Activated naive CD8-positive, alpha-beta T cell (primary cell): Measurements from ENCODE around the gene HDGFL1.

ENCODE experiments used
- H3K27ac Mint-ChIP-seq: one replicate; pipeline ENCODE4 v1.8.0; 2021; ENCODE audit warnings: mixed read lengths
- H3K27me3 Mint-ChIP-seq: one replicate; pipeline ENCODE4 v1.8.0; 2021; ENCODE audit warnings: mixed read lengths
- H3K36me3 Mint-ChIP-seq: one replicate; pipeline ENCODE4 v1.8.0; 2021; ENCODE audit warnings: mixed read lengths
- H3K4me1 Mint-ChIP-seq: one replicate; pipeline ENCODE4 v1.8.0; 2021; ENCODE audit warnings: low read depth, mixed read lengths
- H3K4me3 Mint-ChIP-seq: one replicate; pipeline ENCODE4 v1.8.0; 2021; ENCODE audit warnings: mild to moderate bottlenecking, mixed read lengths
- H3K9me3 Mint-ChIP-seq: one replicate; pipeline ENCODE4 v1.8.0; 2021; ENCODE audit warnings: low read depth, mixed read lengths

Gene HDGFL1

DNA sequence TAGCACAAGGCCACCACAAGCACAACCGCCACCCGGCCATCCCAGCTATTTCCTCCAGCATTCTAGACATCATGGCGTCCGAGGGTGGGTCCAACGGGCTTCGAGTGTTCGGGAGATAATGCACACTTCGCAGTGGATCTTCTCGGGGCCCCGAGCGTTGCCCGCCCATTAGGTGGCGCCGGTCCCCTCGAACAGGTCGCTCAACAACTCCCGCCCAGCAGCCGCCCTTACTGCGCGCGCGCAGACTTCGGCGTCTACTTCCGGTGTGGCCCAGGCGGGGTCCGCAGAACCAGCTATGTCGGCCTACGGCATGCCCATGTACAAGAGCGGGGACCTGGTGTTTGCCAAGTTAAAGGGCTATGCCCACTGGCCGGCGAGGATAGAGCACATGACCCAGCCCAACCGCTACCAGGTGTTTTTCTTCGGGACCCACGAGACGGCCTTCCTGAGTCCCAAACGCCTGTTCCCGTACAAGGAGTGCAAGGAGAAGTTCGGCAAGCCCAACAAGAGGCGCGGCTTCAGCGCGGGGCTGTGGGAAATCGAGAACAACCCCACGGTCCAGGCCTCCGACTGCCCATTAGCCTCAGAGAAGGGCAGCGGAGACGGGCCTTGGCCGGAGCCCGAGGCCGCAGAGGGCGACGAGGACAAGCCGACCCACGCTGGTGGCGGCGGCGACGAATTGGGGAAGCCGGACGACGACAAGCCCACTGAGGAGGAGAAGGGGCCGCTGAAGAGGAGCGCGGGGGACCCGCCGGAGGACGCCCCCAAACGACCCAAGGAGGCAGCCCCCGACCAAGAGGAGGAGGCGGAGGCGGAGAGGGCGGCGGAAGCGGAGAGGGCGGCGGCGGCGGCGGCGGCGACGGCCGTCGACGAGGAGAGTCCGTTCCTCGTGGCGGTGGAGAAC lies at the start of gene HDGFL1:
TSS of gene HDGFL1 (plus strand) at position 286 of the 904 bp plus-strand sequence. CDS start at position 296, 10 bp downstream.
- H3K27ac Mint-ChIP-seq: no peak within 1 kb of the TSS
- H3K27me3 Mint-ChIP-seq: no peaks in the 10 kb centered on the region
- H3K9me3 Mint-ChIP-seq: peaks cover 9% of the 10 kb centered on the region
- H3K4me1 Mint-ChIP-seq: no peaks in the 10 kb centered on the region
- no peaks in the 10 kb centered on the region for H3K36me3 Mint-ChIP-seq
- H3K4me3 Mint-ChIP-seq: no peak within 1 kb of the TSS

DNA sequence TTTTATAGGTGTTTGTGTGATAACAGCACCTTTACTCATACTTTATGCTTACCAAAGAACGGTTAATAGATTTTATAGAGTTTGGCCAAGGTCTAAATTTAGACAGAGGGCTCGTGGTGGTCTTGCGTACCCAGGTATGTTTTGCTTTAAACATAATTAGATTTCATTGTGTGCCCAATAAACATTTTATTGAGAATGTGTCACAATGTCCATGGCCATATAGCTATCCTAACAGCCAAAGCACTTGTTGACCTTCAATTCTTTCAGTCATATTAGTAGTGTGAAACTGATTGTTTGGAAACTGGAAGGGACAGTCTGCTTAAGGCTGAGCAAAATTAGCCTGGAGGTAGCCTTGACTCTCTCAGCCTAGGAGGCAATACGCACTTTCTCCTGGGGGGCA lies 48.3 kb upstream of the HDGFL1 start:
- H3K4me1 Mint-ChIP-seq: no peaks in the 10 kb centered on the region
- no peak overlapping the region for H3K27ac Mint-ChIP-seq
- no peaks in the 10 kb centered on the region for H3K36me3 Mint-ChIP-seq
- H3K27me3 Mint-ChIP-seq: no peaks in the 10 kb centered on the region
- no peaks in the 10 kb centered on the region for H3K9me3 Mint-ChIP-seq
- no peak overlapping the region for H3K4me3 Mint-ChIP-seq

DNA sequence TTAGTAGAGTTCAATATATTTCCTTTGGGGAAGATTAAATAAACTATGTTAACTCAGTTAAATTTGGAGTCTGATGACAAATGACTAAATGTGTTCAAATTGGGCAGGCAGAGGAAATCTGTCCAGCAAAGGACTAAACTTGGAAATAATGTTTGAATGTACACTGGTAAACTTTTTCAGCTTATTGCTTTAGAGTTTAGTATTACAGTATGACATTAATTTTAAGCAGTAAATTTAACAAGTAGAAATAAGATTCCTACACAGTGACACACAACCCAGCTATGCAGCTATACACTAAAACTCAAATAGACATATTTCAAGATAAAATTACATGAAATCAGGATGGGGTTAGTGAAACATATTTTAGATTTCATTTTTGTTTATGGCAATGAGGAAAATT lies 42.6 kb upstream of the HDGFL1 start:
- H3K27ac Mint-ChIP-seq: no peak overlapping the region
- H3K27me3 Mint-ChIP-seq: no peaks in the 10 kb centered on the region
- no peaks in the 10 kb centered on the region for H3K4me1 Mint-ChIP-seq
- H3K4me3 Mint-ChIP-seq: no peak overlapping the region
- no peaks in the 10 kb centered on the region for H3K9me3 Mint-ChIP-seq
- no peaks in the 10 kb centered on the region for H3K36me3 Mint-ChIP-seq

DNA sequence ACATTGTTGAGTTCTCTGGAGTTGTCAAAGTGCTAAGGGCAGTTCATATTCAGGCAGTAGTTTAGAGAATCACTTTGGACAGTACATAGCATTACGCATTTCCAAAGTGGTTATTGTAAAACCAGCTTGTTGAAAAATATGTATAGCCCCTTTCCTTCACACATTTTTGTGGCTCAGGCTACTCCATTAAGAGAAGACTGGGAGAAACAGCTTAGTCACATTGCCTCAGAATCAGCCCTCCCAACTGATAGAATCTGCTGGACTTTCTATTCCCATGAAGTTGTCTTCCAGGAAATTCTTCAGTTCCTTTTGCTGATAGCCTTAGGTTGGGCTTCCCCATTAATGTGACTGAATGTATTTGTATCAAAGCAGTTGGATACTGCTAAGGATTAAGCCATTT lies 39.5 kb upstream of the HDGFL1 start:
- Mint-ChIP-seq H3K36me3 (no peaks in the 10 kb centered on the region), H3K27me3 (no peaks in the 10 kb centered on the region), H3K4me1 (no peaks in the 10 kb centered on the region), H3K27ac (no peak overlapping the region), H3K9me3 (no peaks in the 10 kb centered on the region), H3K4me3 (no peak overlapping the region)

DNA sequence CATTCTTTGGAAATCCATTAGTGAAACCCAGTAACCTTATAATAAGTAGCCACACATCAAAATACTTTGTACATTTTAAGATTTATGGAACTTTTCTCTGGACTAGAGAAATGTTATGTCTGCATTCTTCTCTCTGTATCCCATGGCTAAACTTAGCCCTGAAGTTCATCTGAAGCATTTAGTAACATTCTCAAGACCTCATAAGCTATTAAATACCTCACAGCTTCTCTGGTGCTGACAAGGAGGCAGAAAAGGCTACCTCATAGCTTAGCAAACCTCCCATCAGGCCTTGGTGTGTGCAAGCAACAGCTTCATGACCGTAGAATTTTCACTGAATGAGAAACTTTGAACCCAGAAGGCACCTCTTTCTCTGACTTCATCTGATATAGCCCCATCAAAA lies 38.9 kb upstream of the HDGFL1 start:
- Mint-ChIP-seq H3K36me3 (no peaks in the 10 kb centered on the region), H3K4me3 (no peak overlapping the region), H3K4me1 (no peaks in the 10 kb centered on the region), H3K9me3 (no peaks in the 10 kb centered on the region), H3K27me3 (no peaks in the 10 kb centered on the region), H3K27ac (no peak overlapping the region)

DNA sequence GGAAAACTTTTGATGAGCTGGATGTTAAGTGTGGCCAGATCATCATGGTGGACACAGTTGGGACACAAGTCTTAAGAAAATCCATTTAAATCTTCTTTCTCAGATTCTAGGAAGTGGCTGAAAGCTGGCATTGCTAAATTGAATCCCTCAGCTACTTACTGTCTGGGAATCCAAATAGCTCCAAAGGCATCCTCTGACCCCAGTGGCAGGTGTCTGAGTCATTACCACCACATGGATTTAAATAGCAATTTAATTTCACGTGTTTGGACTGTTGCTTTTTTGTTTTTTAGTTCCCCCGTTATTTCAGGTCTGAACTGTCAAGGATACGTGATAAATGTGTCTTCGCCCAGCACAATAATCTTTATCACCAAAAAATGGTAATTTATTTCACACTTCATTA lies 33.2 kb upstream of the HDGFL1 start:
- Mint-ChIP-seq H3K4me3 (no peak overlapping the region), H3K4me1 (no peaks in the 10 kb centered on the region), H3K27ac (no peak overlapping the region), H3K27me3 (no peaks in the 10 kb centered on the region), H3K36me3 (no peaks in the 10 kb centered on the region), H3K9me3 (peaks cover 7% of the 10 kb centered on the region)

DNA sequence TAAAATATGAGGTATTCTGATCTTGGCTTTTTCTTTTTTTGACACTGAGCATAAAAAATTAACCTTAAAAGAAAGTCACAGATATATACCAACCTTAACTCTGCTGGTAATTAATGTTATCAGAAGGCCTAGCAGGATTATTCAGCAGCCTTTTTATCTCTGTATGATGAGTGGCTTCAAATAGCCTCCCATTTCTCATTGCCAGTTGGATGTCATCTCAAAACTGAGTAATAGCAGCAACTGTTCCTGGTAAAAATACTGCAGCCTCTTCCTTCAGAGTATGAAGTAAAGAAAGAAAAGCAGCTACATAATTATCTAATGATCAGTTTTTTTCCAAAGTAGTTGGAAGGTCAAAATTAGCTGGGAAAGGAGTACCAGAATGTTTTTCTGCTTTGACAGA lies 24.9 kb upstream of the HDGFL1 start:
- no peaks in the 10 kb centered on the region for H3K27me3 Mint-ChIP-seq
- no peak overlapping the region for H3K4me3 Mint-ChIP-seq
- H3K4me1 Mint-ChIP-seq: no peaks in the 10 kb centered on the region
- H3K36me3 Mint-ChIP-seq: no peaks in the 10 kb centered on the region
- peaks cover 4% of the 10 kb centered on the region for H3K9me3 Mint-ChIP-seq
- H3K27ac Mint-ChIP-seq: no peak overlapping the region

DNA sequence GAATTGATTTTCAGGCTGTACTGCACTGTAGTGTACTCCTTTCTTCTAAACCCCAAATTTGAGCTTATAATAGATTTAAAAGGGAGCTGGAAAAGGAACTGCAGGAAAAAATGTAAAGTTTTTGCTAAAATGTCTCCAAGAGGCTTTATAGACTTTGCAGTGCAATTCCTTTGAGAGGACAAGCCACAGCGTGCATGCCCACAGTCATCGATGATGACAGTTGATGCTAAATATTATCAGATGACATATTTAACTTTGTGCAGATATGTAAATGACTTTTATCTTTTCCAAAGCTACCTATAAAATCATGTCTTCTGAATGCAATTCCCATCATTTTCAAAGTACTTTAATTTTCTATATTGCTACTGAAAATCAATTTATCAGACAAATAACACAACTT lies 24.3 kb upstream of the HDGFL1 start:
- Mint-ChIP-seq H3K27ac (no peak overlapping the region), H3K36me3 (no peaks in the 10 kb centered on the region), H3K9me3 (peaks cover 4% of the 10 kb centered on the region), H3K27me3 (no peaks in the 10 kb centered on the region), H3K4me3 (no peak overlapping the region), H3K4me1 (no peaks in the 10 kb centered on the region)

DNA sequence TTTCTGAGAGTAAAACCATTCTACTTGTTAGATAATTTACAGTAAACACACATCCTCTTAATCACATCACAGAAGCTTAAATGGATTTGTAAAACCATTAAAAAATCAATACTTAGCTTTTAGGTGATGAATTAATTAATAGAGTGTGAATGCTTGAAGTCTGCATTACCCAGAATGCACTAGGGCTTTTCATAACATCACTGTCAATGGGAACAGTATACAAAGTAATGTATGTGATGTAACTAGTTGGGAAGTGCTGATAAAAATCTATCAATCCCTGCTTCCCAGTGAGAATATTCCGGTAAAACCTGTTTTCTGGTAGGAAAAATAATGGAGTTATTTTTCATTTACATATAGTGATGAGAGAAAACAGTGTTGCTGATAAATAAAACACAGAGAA lies 23.1 kb upstream of the HDGFL1 start:
- no peaks in the 10 kb centered on the region for H3K36me3 Mint-ChIP-seq
- no peak overlapping the region for H3K27ac Mint-ChIP-seq
- H3K9me3 Mint-ChIP-seq: no peaks in the 10 kb centered on the region
- no peak overlapping the region for H3K4me3 Mint-ChIP-seq
- no peaks in the 10 kb centered on the region for H3K4me1 Mint-ChIP-seq
- no peaks in the 10 kb centered on the region for H3K27me3 Mint-ChIP-seq

DNA sequence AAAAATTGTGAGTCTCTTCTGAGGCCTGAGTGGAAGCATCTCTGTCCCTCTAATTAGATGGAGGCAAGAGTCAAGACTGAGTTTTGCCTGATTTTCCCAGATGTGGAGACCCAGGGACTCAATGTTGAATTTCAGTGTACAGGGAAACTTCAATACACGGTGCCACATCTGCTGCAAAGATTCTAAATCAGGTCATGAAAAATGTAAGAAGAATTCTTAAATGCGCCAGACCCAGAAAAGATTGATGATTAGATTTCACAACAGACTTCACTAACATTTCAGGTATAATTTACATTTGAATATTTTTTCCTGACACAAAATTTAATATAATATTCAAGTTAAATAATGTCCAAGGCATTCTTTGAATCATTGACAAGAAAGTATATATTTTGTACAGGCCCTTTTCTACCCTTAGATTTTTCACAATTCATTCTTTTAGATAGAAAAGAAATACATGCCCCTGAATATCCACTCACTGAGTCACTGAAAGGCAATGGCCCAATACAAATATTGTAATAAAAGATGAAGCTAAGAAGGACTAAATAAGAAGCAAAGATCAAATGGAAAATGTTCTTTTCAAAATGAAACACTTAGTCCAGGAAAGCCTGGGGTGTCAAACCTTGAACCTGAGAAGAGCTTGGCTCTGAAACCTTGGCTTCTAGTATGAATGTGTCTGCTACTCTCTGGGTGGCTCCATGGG lies 18.2 kb upstream of the HDGFL1 start:
- Mint-ChIP-seq H3K36me3 (no peaks in the 10 kb centered on the region), H3K27me3 (no peaks in the 10 kb centered on the region), H3K4me1 (no peaks in the 10 kb centered on the region), H3K27ac (no peak overlapping the region), H3K9me3 (no peaks in the 10 kb centered on the region), H3K4me3 (no peak overlapping the region)

DNA sequence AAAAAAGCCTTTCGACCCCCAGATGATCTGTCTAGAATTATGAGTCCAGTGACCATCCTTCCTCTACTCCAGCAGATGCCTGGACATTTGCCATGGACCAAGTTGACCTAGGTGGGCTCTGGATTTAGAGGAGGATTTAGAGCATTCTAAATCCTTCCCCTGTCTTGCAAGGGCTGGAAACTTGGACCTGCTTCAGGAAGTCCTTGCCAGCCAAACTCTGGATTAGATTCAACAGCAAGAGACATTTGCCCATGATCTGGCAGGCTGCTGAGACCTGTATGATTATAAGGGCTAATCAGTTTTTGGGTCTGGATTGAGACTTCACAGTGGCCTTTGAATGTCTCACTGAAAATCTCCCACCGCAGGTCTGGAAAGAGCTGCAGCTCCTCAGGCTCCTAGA lies 13.1 kb upstream of the HDGFL1 start:
- H3K9me3 Mint-ChIP-seq: no peaks in the 10 kb centered on the region
- no peak overlapping the region for H3K27ac Mint-ChIP-seq
- H3K27me3 Mint-ChIP-seq: no peaks in the 10 kb centered on the region
- H3K4me1 Mint-ChIP-seq: no peaks in the 10 kb centered on the region
- H3K36me3 Mint-ChIP-seq: no peaks in the 10 kb centered on the region
- no peak overlapping the region for H3K4me3 Mint-ChIP-seq

DNA sequence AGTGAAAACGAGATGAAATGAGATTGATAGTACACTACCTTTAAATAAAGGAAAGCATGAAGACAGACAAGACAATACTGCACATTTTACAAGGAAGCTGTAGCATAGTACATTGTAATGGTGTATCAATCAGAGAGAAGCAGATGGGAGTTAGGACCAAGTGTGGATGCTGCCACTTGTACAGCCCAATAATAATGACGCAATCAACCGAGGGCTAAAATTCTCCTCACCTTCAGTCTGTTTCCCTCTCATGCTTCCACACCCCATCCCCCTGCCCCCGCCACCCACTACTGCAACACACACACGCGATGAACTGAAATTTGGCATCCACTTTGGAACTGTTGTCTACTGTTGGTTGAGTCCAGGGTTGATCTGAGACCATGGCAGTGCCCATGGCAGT lies 12.4 kb upstream of the HDGFL1 start:
- Mint-ChIP-seq H3K27ac (no peak overlapping the region), H3K9me3 (no peaks in the 10 kb centered on the region), H3K4me3 (no peak overlapping the region), H3K36me3 (no peaks in the 10 kb centered on the region), H3K27me3 (no peaks in the 10 kb centered on the region), H3K4me1 (no peaks in the 10 kb centered on the region)

DNA sequence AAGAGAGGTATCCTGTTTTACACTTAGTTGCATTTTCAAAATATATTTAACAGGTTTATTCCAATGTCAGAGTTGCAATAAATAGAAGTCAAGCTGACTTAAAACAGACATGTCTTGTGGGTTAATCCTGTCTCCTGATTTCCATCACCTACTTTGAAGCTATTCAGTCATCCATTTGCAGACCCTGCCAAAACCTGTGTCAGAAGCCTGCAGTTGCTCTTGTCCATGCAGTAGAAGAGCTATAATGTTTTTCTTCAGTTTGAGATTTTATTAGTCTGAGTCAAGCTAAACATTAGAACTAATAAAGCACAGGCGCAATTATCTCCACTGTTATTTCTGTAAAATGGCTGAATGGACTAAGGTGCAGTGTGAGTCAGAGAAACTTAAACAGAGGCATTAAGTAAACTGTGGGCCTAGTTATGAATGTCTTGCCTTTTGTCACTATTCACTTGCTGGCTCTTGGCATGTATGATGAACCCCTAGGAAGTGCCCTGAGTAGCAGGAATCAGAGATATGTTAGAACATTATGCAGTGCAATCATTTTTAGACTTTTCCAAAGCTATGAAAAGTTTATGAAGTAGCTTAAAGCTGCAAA lies 11.0 kb upstream of the HDGFL1 start:
- Mint-ChIP-seq H3K9me3 (no peaks in the 10 kb centered on the region), H3K36me3 (no peaks in the 10 kb centered on the region), H3K4me1 (no peaks in the 10 kb centered on the region), H3K4me3 (no peak overlapping the region), H3K27ac (no peak overlapping the region), H3K27me3 (no peaks in the 10 kb centered on the region)

DNA sequence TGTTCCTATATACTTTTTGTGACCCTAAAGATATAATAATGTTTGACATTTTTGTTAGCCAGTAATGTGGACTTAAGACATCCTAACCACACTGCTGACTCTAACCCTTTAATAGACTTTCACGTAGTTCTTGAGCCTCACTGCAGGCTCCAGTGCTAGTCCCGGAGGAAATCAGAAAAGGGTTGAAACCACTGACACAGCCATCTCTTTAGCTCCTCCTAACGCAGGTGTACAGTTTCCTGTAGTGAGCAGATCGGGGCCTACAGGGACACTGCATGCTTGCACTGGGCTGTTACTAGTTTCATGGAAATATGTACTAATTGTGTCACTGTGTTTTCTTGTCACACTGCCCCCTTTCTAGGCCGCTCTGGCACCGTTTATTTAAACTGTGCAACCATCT lies 512 bp upstream of the HDGFL1 start:
- Mint-ChIP-seq H3K27me3 (no peaks in the 10 kb centered on the region), H3K36me3 (no peaks in the 10 kb centered on the region), H3K27ac (no peak overlapping the region), H3K9me3 (peaks cover 9% of the 10 kb centered on the region), H3K4me3 (no peak overlapping the region), H3K4me1 (no peaks in the 10 kb centered on the region)

DNA sequence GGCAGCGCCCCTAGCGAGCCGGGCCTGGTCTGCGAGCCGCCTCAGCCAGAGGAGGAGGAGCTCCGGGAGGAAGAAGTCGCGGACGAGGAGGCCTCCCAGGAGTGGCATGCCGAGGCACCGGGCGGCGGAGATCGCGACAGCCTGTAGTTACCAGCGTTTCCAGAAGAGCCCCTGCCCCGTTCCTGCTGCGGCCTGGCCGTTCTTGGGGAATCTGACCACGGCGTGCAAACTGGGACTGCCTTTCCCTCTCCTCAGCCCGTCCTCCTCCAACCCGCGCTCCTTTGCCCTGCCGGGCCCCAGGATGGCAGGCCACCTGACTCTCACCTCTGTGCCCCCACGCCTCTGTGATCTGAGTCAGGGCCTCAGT lies 802 bp downstream of the HDGFL1 start:
- Mint-ChIP-seq H3K27me3 (no peaks in the 10 kb centered on the region), H3K4me1 (no peaks in the 10 kb centered on the region), H3K27ac (no peak overlapping the region), H3K4me3 (no peak overlapping the region), H3K36me3 (no peaks in the 10 kb centered on the region), H3K9me3 (peaks cover 9% of the 10 kb centered on the region)
